Spleen (tissue), 7 donors: ENCODE measurements around the gene NRM.

Source experiments
- POLR2A ChIP-seq, 3 donors: fragments of 450-650 bp; IDR thresholded peaks; one replicate each; pipeline ENCODE4 v1.5.1; 2017; ENCODE audit warnings: antibody characterized with exemption in 3 of 3, mild to moderate bottlenecking in 1 of 3
- TF ChIP-seq, protein P1 (sequence below), 11 experiments: fragments of 200-600 bp in 7 of 11; fragments of 450-650 bp in 4 of 11; sonication (generic) in 4 of 11; IDR thresholded peaks in 8 of 11; conservative IDR thresholded peaks in 3 of 11; 1 replicate in 7 of 11; 2 replicates in 4 of 11; pipeline versions ENCODE4 v1.4.0 to v1.8.0; 2016 to 2021; ENCODE audit warnings: antibody characterized with exemption in 11 of 11, inconsistent platforms in 4 of 11, mild to moderate bottlenecking in 1 of 11
- donor health status: DM: no; HTN: no; CAD: no; lungs with moderate emphysema.
- donor health status: DM: no; HTN: no; CAD: no.
- donor health status: DM: no; HTN: no; CAD: no.

DNA sequence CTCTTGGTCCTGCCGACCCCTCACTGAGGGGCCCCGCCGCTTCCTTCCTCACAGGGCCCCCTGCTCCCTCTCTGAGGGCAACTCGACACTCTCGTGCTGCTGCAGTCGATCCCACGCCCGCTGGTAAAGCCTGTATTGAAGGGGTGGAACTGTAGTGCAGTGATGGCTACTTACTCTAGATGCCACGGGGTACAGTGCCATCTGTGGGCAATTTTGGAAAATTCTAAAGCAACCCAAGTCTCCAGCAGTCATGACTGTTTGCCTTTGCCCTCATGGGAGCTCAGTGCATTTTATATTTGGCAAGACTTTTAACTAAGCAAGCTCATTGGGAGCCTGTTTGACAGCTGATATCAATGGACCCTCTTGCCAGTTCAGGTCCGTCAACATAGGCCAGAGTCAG lies 50.3 kb downstream of the NRM start:
- TF ChIP-seq, protein P1, sequence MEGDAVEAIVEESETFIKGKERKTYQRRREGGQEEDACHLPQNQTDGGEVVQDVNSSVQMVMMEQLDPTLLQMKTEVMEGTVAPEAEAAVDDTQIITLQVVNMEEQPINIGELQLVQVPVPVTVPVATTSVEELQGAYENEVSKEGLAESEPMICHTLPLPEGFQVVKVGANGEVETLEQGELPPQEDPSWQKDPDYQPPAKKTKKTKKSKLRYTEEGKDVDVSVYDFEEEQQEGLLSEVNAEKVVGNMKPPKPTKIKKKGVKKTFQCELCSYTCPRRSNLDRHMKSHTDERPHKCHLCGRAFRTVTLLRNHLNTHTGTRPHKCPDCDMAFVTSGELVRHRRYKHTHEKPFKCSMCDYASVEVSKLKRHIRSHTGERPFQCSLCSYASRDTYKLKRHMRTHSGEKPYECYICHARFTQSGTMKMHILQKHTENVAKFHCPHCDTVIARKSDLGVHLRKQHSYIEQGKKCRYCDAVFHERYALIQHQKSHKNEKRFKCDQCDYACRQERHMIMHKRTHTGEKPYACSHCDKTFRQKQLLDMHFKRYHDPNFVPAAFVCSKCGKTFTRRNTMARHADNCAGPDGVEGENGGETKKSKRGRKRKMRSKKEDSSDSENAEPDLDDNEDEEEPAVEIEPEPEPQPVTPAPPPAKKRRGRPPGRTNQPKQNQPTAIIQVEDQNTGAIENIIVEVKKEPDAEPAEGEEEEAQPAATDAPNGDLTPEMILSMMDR (IDR thresholded peaks at IDR 0.05 in 8 of 11, conservative IDR thresholded peaks at IDR 0.05 in 3 of 11) = no peak
- no peak for TF ChIP-seq POLR2A (IDR thresholded peaks at IDR 0.05)
